IMR-90 (cell line): Measurements from ENCODE around the gene MYL2. TPM values are rescaled to one million over a fixed set of nuclear protein-coding genes. Genes with fewer than 3 reads are reported as not detected.

ENCODE experiments used
- ATAC-seq: fragments of 200-7000 bp; cut with Tn5 transposase; 2 replicates; pipeline ENCODE4 v1.9.1; 2020; ENCODE audit warnings: low read depth, mild to moderate bottlenecking, moderate library complexity
- BruUV-seq: library from RNA; stranded (reverse); fragments of 400-500 nt; replicated peaks from 2 replicates; lab custom pipeline; 2021; lab: Mats Ljungman, UMichigan
- CTCF ChIA-PET: fragments of 300-600 bp; formaldehyde crosslinking; extraction: SDS; loops from one replicate; lab custom pipeline; 2021; ENCODE audit warnings: antibody characterized with exemption; lab: Yijun Ruan, JAX
- POLR2A ChIA-PET: fragments of 300-600 bp; sonication (Branson Sonifier 250); formaldehyde crosslinking; loops from one replicate; lab custom pipeline; 2022; ENCODE audit warnings: antibody characterized with exemption; ENCODE audit not compliant: unreplicated experiment; lab: Charles Lee
- DNase-seq: peaks from one replicate; pipeline ENCODE4 v3.0.0; 2013
- H2AFZ ChIP-seq: replicated peaks from 2 replicates; pipeline ENCODE3; 2013; ENCODE audit warnings: low read length, mild to moderate bottlenecking; ENCODE audit not compliant: poor library complexity
- H2AK5ac ChIP-seq: 2 replicates; pipeline ENCODE4 v1.6.1; 2013; ENCODE audit warnings: low read depth, low read length, inconsistent platforms
- H2AK9ac ChIP-seq: replicated peaks from 2 replicates; pipeline ENCODE3; 2013; ENCODE audit warnings: mild to moderate bottlenecking, low read depth, low read length, moderate library complexity; ENCODE audit not compliant: poor library complexity
- H2BK120ac ChIP-seq: 2 replicates; pipeline ENCODE4 v1.6.1; 2013; ENCODE audit warnings: low read depth, low read length, inconsistent platforms
- H2BK15ac ChIP-seq: 3 replicates; pipeline ENCODE4 v1.6.1; 2013; ENCODE audit warnings: low read depth, low read length, inconsistent platforms
- H2BK20ac ChIP-seq: 2 replicates; pipeline ENCODE4 v1.6.1; 2013; ENCODE audit warnings: low read depth, mild to moderate bottlenecking, inconsistent platforms, low read length, moderate library complexity
- H2BK5ac ChIP-seq: 2 replicates; pipeline ENCODE4 v1.6.1; 2013; ENCODE audit warnings: mild to moderate bottlenecking, low read depth, low read length, inconsistent platforms; ENCODE audit not compliant: poor library complexity, severe bottlenecking
- H3K14ac ChIP-seq: replicated peaks from 2 replicates; pipeline ENCODE4 v1.6.1; 2013; ENCODE audit warnings: low read depth, low read length, inconsistent platforms
- H3K18ac ChIP-seq: 2 replicates; pipeline ENCODE4 v1.6.1; 2013; ENCODE audit warnings: low read depth, low read length, control low read depth
- H3K23ac ChIP-seq: 2 replicates; pipeline ENCODE4 v1.6.1; 2013; ENCODE audit warnings: low read depth, low read length, inconsistent platforms
- H3K27ac ChIP-seq: 2 replicates; pipeline ENCODE4 v1.5.1; 2013; ENCODE audit warnings: mild to moderate bottlenecking, control low read depth, low read length; ENCODE audit not compliant: insufficient read depth
- H3K27me3 ChIP-seq: 2 replicates; pipeline ENCODE4 v1.6.1; 2013; ENCODE audit warnings: low read length; ENCODE audit not compliant: control insufficient read depth, insufficient read depth
- H3K36me3 ChIP-seq: 2 replicates; pipeline ENCODE4 v1.6.1; 2013; ENCODE audit warnings: low read length, mixed read lengths; ENCODE audit not compliant: control insufficient read depth, insufficient read depth
- H3K4ac ChIP-seq: 2 replicates; pipeline ENCODE4 v1.6.1; 2013; ENCODE audit warnings: low read depth, low read length, inconsistent platforms
- H3K4me1 ChIP-seq: 2 replicates; pipeline ENCODE4 v1.6.1; 2013; ENCODE audit warnings: low read length, mixed read lengths; ENCODE audit not compliant: control insufficient read depth, insufficient read depth
- H3K4me2 ChIP-seq: 2 replicates; pipeline ENCODE4 v1.6.1; 2013; ENCODE audit warnings: low read depth, mild to moderate bottlenecking, control low read depth, low read length, moderate library complexity
- H3K4me3 ChIP-seq: 2 replicates; pipeline ENCODE4 v1.5.1; 2013; ENCODE audit warnings: low read depth, mild to moderate bottlenecking, control low read depth, low read length, moderate library complexity; ENCODE audit not compliant: insufficient read depth
- H3K56ac ChIP-seq: 2 replicates; pipeline ENCODE4 v1.6.1; 2013; ENCODE audit warnings: low read length, inconsistent platforms; ENCODE audit not compliant: insufficient read depth; ENCODE audit errors: extremely low read depth
- H3K79me1 ChIP-seq, 2 experiments: 2 replicates each; pipeline ENCODE4 v1.6.1; 2013; ENCODE audit warnings: low read length in 2 of 2, inconsistent platforms in 1 of 2, low read depth in 1 of 2
- H3K9ac ChIP-seq: 2 replicates; pipeline ENCODE4 v1.6.1; 2013; ENCODE audit warnings: low read depth, low read length, control low read depth
- H3K9me1 ChIP-seq: 2 replicates; pipeline ENCODE4 v1.6.1; 2013; ENCODE audit warnings: low read length, inconsistent platforms; ENCODE audit not compliant: insufficient read depth
- H3K9me3 ChIP-seq: 2 replicates; pipeline ENCODE4 v1.6.1; 2013; ENCODE audit warnings: low read length; ENCODE audit not compliant: control insufficient read depth, insufficient read depth
- H4K20me1 ChIP-seq: 2 replicates; pipeline ENCODE4 v1.6.1; 2013; ENCODE audit warnings: low read length, inconsistent platforms; ENCODE audit not compliant: insufficient read depth
- H4K5ac ChIP-seq: 2 replicates; pipeline ENCODE4 v1.6.1; 2013; ENCODE audit warnings: mild to moderate bottlenecking, low read depth, low read length, control low read depth
- H4K8ac ChIP-seq, 2 experiments: 2 replicates each; pipeline ENCODE4 v1.6.1; 2013; ENCODE audit warnings: low read depth in 2 of 2, low read length in 2 of 2, control low read depth in 1 of 2, inconsistent platforms in 1 of 2
- H4K91ac ChIP-seq: 2 replicates; pipeline ENCODE4 v1.6.1; 2013; ENCODE audit warnings: low read depth, low read length, inconsistent platforms; ENCODE audit not compliant: insufficient read depth
- CEBPB ChIP-seq: IDR thresholded peaks from 2 replicates; pipeline ENCODE4 v1.6.1; 2012; ENCODE audit warnings: low read depth, low read length, improper control_type of control experiment
- CHD1 ChIP-seq: IDR thresholded peaks from 2 replicates; pipeline ENCODE4 v1.6.1; 2012; ENCODE audit warnings: low read depth, low read length, improper control_type of control experiment
- FOS ChIP-seq: fragments of 150-350 bp; IDR thresholded peaks from 2 replicates; pipeline ENCODE4 v1.6.1; 2016; ENCODE audit warnings: low read depth, low read length
- MAFK ChIP-seq: IDR thresholded peaks from 2 replicates; pipeline ENCODE4 v1.6.1; 2012; ENCODE audit warnings: low read depth, low read length, improper control_type of control experiment
- MAZ ChIP-seq: IDR thresholded peaks from 2 replicates; pipeline ENCODE4 v1.6.1; 2012; ENCODE audit warnings: low read depth, mild to moderate bottlenecking, low read length, improper control_type of control experiment, moderate library complexity, borderline replicate concordance
- MXI1 ChIP-seq: IDR thresholded peaks from 2 replicates; pipeline ENCODE4 v1.6.1; 2012; ENCODE audit warnings: low read depth, mild to moderate bottlenecking, low read length, moderate library complexity, borderline replicate concordance
- NFE2L2 ChIP-seq: fragments of 150-350 bp; IDR thresholded peaks from 2 replicates; pipeline ENCODE4 v1.6.1; 2016; ENCODE audit warnings: low read depth, mild to moderate bottlenecking, low read length
- RAD21 ChIP-seq: IDR thresholded peaks from 2 replicates; pipeline ENCODE4 v1.6.1; 2012; ENCODE audit warnings: low read length, improper control_type of control experiment
- RCOR1 ChIP-seq: IDR thresholded peaks from 2 replicates; pipeline ENCODE4 v1.6.1; 2012; ENCODE audit warnings: mild to moderate bottlenecking, low read length, improper control_type of control experiment; ENCODE audit not compliant: insufficient replicate concordance
- RFX5 ChIP-seq: IDR thresholded peaks from 2 replicates; pipeline ENCODE4 v1.8.0; 2012; ENCODE audit warnings: low read depth, mild to moderate bottlenecking, low read length, moderate library complexity
- SMC3 ChIP-seq: fragments of 150-350 bp; IDR thresholded peaks from 2 replicates; pipeline ENCODE4 v1.6.1; 2016; ENCODE audit warnings: low read depth, mild to moderate bottlenecking, antibody characterized with exemption, low read length, moderate library complexity
- WGBS, 2 experiments: methylation state at CpG; one replicate each; pipeline versions ENCODE4 v1.1.5 to v1.1.7; 2013; ENCODE audit warnings: missing lambda C conversion rate in 2 of 2; ENCODE audit not compliant: insufficient read length in 1 of 2; ENCODE audit errors: extremely low coverage in 2 of 2; 5-methylcytosine and 5-hydroxymethylcytosine counted together
- dilution Hi-C: fragments of 300-500 bp; cut with HindIII; formaldehyde crosslinking; loops from one replicate; pipeline ENCODE4 v1.14.3; 2018; ENCODE audit warnings: low sequenced_read_pairs; ENCODE audit not compliant: unreplicated experiment
- in situ Hi-C: fragments of 300-500 bp; cut with MboI; formaldehyde crosslinking; loops from 3 replicates; pipeline ENCODE4 v1.14.3; 2019; ENCODE audit warnings: low sequenced_read_pairs, inconsistent platforms, mixed read lengths
- intact Hi-C: fragments of 100-400 bp; cut with micrococcal nuclease; formaldehyde crosslinking; loops from 2 replicates; pipeline ENCODE4 v1.10.0; 2022
- polyA plus RNA-seq, 3 experiments: library from polyadenylated mRNA; depleted of rRNA; stranded (reverse); fragments of >200 nt; gene quantifications; 2 replicates each; pipeline ENCODE4 v1.2.3, GENCODE V29; 2012; ENCODE audit warnings: low replicate concordance in 1 of 3
- total RNA-seq: library from RNA; depleted of rRNA; stranded (reverse); fragments of >200 nt; gene quantifications from 2 replicates; pipeline ENCODE4 v1.2.3, GENCODE V29; 2012
- TF ChIP-seq, protein P1 (sequence below): fragments of 150-350 bp; IDR thresholded peaks from 2 replicates; pipeline ENCODE4 v1.6.1; 2016; ENCODE audit warnings: low read depth, mild to moderate bottlenecking, low read length, moderate library complexity, borderline replicate concordance
- TF ChIP-seq, protein P2 (sequence below): conservative IDR thresholded peaks from 2 replicates; pipeline ENCODE4 v1.5.1; 2012; ENCODE audit warnings: mild to moderate bottlenecking, low read depth, low read length, improper control_type of control experiment
- TF ChIP-seq, protein P3 (sequence below): fragments of 150-350 bp; IDR thresholded peaks from 2 replicates; pipeline ENCODE4 v1.6.1; 2017; ENCODE audit warnings: mild to moderate bottlenecking, antibody characterized with exemption, low read length, low read depth

The MYL2 gene
- total and polyA plus RNA-seq, 2 of the 4 experiments (the other 2 are of a cell fraction) = not detected

DNA sequence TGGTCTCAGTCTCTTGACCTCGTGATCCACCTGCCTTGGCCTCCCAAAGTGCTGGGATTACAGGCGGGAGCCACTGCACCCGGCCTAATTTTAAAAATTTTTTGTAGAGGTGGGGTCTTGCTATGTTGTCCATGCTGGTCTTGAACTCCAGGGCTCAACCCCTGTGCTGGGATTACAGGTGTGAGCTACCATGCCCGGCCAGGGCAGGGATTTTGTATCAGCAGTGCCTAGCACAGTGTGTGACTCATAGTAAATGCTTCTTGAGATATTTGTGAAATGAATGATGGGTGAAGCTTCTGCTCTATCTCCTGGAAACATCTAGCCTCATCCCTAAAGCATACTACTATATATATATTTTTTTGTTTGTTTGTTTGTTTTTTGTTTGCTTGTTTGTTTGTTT is 37.1 kb downstream of the MYL2 start:
- Histone ChIP-seq H2AK9ac (no peak overlapping the region), H2BK120ac (no peak overlapping the region), H3K56ac (no peak overlapping the region), H3K4ac (no peak overlapping the region), H3K23ac (no peak overlapping the region), H4K8ac (no peak overlapping the region), H4K20me1 (no peaks in the 10 kb centered on the region), H3K9ac (no peak overlapping the region), H4K5ac (no peak overlapping the region), H3K36me3 (no peaks in the 10 kb centered on the region), H3K4me3 (no peak overlapping the region), H2BK20ac (no peak overlapping the region), H3K4me1 (no peaks in the 10 kb centered on the region), H3K4me2 (no peak overlapping the region), H4K91ac (no peak overlapping the region), H3K9me1 (no peaks in the 10 kb centered on the region), H3K9me3 (no peaks in the 10 kb centered on the region), H3K79me1 (no peaks in the 10 kb centered on the region), H2BK15ac (no peak overlapping the region), H2AK5ac (no peak overlapping the region), H3K18ac (no peak overlapping the region), H3K14ac (no peak overlapping the region), H3K27ac (no peak overlapping the region), H3K27me3 (no peaks in the 10 kb centered on the region), H2AFZ (no peak overlapping the region), H2BK5ac (no peak overlapping the region)
- no TSS peak for BruUV-seq
- intact Hi-C loops (no loop called here), dilution Hi-C loops (no loop called here), in situ Hi-C loops (loop anchor here (5.0 to 10.0 kb wide), 2 partner anchors 51 to 268 kb away; partner anchors contain the start of gene TCTN1)
- ChIA-PET CTCF (interaction anchor here (0.6 to 0.7 kb wide), 2 partner anchors 121 to 270 kb away, joined by 5 read pairs; no protein-coding TSS in a partner anchor), POLR2A (no interaction called here)
- DNase-seq (no peak), ATAC-seq (no peak)
- TF ChIP-seq MXI1 = no peak
- no peak for TF ChIP-seq CHD1
- no peak for TF ChIP-seq RCOR1
- no peak for TF ChIP-seq RAD21
- TF ChIP-seq, protein P1, sequence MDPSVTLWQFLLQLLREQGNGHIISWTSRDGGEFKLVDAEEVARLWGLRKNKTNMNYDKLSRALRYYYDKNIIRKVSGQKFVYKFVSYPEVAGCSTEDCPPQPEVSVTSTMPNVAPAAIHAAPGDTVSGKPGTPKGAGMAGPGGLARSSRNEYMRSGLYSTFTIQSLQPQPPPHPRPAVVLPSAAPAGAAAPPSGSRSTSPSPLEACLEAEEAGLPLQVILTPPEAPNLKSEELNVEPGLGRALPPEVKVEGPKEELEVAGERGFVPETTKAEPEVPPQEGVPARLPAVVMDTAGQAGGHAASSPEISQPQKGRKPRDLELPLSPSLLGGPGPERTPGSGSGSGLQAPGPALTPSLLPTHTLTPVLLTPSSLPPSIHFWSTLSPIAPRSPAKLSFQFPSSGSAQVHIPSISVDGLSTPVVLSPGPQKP = no peak
- TF ChIP-seq SMC3 = no peak
- TF ChIP-seq CEBPB = no peak
- no peak for TF ChIP-seq MAZ
- TF ChIP-seq NFE2L2 = no peak
- TF ChIP-seq FOS = no peak
- TF ChIP-seq, protein P2, sequence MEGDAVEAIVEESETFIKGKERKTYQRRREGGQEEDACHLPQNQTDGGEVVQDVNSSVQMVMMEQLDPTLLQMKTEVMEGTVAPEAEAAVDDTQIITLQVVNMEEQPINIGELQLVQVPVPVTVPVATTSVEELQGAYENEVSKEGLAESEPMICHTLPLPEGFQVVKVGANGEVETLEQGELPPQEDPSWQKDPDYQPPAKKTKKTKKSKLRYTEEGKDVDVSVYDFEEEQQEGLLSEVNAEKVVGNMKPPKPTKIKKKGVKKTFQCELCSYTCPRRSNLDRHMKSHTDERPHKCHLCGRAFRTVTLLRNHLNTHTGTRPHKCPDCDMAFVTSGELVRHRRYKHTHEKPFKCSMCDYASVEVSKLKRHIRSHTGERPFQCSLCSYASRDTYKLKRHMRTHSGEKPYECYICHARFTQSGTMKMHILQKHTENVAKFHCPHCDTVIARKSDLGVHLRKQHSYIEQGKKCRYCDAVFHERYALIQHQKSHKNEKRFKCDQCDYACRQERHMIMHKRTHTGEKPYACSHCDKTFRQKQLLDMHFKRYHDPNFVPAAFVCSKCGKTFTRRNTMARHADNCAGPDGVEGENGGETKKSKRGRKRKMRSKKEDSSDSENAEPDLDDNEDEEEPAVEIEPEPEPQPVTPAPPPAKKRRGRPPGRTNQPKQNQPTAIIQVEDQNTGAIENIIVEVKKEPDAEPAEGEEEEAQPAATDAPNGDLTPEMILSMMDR = no peak
- no peak for TF ChIP-seq RFX5
- TF ChIP-seq, protein P3, sequence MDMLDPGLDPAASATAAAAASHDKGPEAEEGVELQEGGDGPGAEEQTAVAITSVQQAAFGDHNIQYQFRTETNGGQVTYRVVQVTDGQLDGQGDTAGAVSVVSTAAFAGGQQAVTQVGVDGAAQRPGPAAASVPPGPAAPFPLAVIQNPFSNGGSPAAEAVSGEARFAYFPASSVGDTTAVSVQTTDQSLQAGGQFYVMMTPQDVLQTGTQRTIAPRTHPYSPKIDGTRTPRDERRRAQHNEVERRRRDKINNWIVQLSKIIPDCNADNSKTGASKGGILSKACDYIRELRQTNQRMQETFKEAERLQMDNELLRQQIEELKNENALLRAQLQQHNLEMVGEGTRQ = no peak
- no peak for TF ChIP-seq MAFK
- WGBS, 2 experiments = no CpG with 5 or more reads among the region's 4 CpGs
